Prostate gland (tissue), 2 donors: Measurements from ENCODE around the gene AFF2. TPM values are rescaled to one million over a fixed set of nuclear protein-coding genes. Genes with fewer than 3 reads are reported as not detected.

Experiments
- DNase-seq: peaks from one replicate; pipeline ENCODE4 v3.0.0-alpha.2; 2019; ENCODE audit warnings: low spot score
- H3K27ac ChIP-seq, 2 donors: fragments of 200-600 bp; sonication (generic); 2 replicates each; pipeline ENCODE4 v1.5.1; 2017 to 2019
- H3K27me3 ChIP-seq: fragments of 200-600 bp; sonication (generic); replicated peaks from 2 replicates; pipeline ENCODE4 v1.5.1; 2019; ENCODE audit not compliant: insufficient read depth
- H3K36me3 ChIP-seq, 2 donors: fragments of 200-600 bp; sonication (generic); 1 replicate in 1 of 2; 2 replicates in 1 of 2; pipeline versions ENCODE4 v1.5.1 to v1.8.1; 2017 to 2019
- H3K4me1 ChIP-seq: fragments of 200-600 bp; sonication (generic); replicated peaks from 2 replicates; pipeline ENCODE4 v1.5.1; 2019
- H3K4me3 ChIP-seq, 2 donors: fragments of 200-600 bp; sonication (generic); 2 replicates each; pipeline ENCODE4 v1.5.1; 2017 to 2019
- H3K9me3 ChIP-seq: fragments of 200-600 bp; sonication (generic); 2 replicates; pipeline ENCODE4 v1.5.1; 2017
- POLR2A ChIP-seq: fragments of 450-650 bp; IDR thresholded peaks from one replicate; pipeline ENCODE4 v1.6.1; 2016; ENCODE audit warnings: antibody characterized with exemption, mild to moderate bottlenecking
- POLR2AphosphoS5 ChIP-seq: sonication (generic); formaldehyde crosslinking; IDR thresholded peaks from one replicate; pipeline ENCODE4 v1.6.1; 2017; ENCODE audit warnings: antibody characterized with exemption
- WGBS: methylation state at CpG from one replicate; pipeline ENCODE4 v1.1.5; 2018; 5-methylcytosine and 5-hydroxymethylcytosine counted together
- intact Hi-C: fragments of 100-400 bp; cut with DNase I; formaldehyde crosslinking; loops from one replicate; pipeline ENCODE4 v1.14.2; 2022
- total RNA-seq, 2 donors: library from RNA; depleted of rRNA; stranded (reverse); fragments of >200 nt; gene quantifications; one replicate each; pipeline ENCODE4 v1.1.0, GENCODE V29; 2016
- TF ChIP-seq, protein P1 (sequence below), 4 experiments: fragments of 200-600 bp in 2 of 4; fragments of 450-650 bp in 2 of 4; sonication (generic) in 2 of 4; IDR thresholded peaks; 1 replicate in 3 of 4; 2 replicates in 1 of 4; pipeline ENCODE4 v1.5.1; 2016 to 2019; ENCODE audit warnings: antibody characterized with exemption in 4 of 4, mild to moderate bottlenecking in 2 of 4, moderate library complexity in 2 of 4

AFF2 gene
- total RNA-seq, 2 donors from 2014 or later = 0.27 to 22.2 TPM

DNA sequence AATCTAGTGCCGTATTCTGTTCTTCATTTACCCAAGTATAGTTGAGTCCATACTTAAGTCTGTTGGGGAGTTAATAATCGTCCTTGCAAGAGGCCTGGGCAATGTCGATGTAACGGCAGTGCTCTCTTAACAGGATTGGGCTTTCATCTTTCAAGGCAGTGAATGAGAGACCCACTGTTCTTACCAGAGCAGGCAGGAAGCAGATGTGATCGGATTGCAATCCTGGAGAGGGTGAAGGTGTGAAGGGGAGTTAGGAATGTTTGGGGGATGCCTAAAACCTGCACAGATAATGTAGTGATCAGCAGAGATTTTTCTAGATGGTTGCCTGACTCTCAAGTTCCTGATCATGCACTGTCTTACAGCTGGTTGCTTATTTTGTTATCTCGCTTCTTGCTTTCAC is 308.4 kb downstream of the AFF2 start:
- no peak for DNase-seq
- Histone ChIP-seq H3K27me3 (no peaks in the 10 kb centered on the region), H3K4me3 (no peak overlapping the region), H3K27ac (no peak overlapping the region), H3K9me3 (no peaks in the 10 kb centered on the region), H3K36me3 (no peaks in the 10 kb centered on the region), H3K4me1 (no peaks in the 10 kb centered on the region)
- 71% methylated on average over 6 of the region's 6 CpGs for WGBS
- TF ChIP-seq POLR2AphosphoS5 (no peak), POLR2A (no peak)
- TF ChIP-seq, protein P1, sequence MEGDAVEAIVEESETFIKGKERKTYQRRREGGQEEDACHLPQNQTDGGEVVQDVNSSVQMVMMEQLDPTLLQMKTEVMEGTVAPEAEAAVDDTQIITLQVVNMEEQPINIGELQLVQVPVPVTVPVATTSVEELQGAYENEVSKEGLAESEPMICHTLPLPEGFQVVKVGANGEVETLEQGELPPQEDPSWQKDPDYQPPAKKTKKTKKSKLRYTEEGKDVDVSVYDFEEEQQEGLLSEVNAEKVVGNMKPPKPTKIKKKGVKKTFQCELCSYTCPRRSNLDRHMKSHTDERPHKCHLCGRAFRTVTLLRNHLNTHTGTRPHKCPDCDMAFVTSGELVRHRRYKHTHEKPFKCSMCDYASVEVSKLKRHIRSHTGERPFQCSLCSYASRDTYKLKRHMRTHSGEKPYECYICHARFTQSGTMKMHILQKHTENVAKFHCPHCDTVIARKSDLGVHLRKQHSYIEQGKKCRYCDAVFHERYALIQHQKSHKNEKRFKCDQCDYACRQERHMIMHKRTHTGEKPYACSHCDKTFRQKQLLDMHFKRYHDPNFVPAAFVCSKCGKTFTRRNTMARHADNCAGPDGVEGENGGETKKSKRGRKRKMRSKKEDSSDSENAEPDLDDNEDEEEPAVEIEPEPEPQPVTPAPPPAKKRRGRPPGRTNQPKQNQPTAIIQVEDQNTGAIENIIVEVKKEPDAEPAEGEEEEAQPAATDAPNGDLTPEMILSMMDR (IDR thresholded peaks at IDR 0.05) = no peak
- intact Hi-C loops = no loop called here

DNA sequence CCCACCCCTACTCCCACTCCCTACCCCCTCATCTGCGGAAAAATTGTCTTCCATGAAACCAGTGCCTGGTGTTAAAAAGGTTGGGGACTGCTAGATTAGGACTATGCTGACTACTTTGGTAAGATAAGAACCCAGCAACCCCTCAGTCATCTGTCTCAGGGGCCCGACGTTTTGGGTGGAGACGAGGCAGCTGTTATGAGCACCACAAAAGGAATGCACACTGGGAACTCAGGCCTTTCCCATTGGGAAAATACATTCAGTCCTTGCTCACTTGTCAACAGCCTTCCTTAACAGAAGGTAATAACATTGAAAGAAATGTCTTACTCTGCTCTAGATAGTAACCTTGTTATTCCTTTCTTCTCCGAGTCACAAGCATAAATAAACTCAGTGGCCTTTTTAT is 310.8 kb downstream of the AFF2 start:
- WGBS = 65% methylated on average over 5 of the region's 5 CpGs
- H3K9me3 ChIP-seq = no peaks in the 10 kb centered on the region
- H3K4me3 ChIP-seq = no peak overlapping the region
- no peaks in the 10 kb centered on the region for H3K36me3 ChIP-seq
- no peaks in the 10 kb centered on the region for H3K4me1 ChIP-seq
- no peak for TF ChIP-seq POLR2AphosphoS5
- no peak for TF ChIP-seq POLR2A
- TF ChIP-seq, protein P1 (IDR thresholded peaks at IDR 0.05) = no peak
- H3K27ac ChIP-seq = no peak overlapping the region
- intact Hi-C loops = no loop called here
- no peaks in the 10 kb centered on the region for H3K27me3 ChIP-seq
- DNase-seq = no peak

DNA sequence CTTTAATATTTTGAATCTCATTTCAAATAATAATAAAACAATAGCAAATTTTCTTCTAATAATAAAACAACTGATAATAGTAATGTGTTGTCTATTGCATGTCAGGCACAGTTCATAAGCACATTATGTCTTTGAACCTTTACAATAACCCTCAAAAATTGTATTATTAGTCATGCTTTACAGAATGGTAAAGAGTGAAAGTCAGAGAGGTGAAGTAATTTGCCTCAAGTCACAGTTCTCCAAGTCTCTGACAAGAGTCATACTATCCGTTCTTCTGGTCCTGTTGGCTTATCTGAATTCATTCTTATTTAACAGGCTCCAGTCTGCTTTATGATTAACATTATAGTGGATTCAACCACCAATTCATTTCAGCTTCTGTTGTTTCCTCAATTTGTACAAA is 313.0 kb downstream of the AFF2 start:
- Histone ChIP-seq H3K36me3 (no peaks in the 10 kb centered on the region), H3K4me3 (no peak overlapping the region), H3K9me3 (no peaks in the 10 kb centered on the region), H3K27ac (no peak overlapping the region), H3K4me1 (no peaks in the 10 kb centered on the region), H3K27me3 (no peaks in the 10 kb centered on the region)
- no peak for TF ChIP-seq POLR2A
- TF ChIP-seq, protein P1 (IDR thresholded peaks at IDR 0.05) = no peak
- TF ChIP-seq POLR2AphosphoS5 = no peak
- 93% methylated on average over 1 of the region's 1 CpG for WGBS
- no peak for DNase-seq
- intact Hi-C loops = no loop called here

DNA sequence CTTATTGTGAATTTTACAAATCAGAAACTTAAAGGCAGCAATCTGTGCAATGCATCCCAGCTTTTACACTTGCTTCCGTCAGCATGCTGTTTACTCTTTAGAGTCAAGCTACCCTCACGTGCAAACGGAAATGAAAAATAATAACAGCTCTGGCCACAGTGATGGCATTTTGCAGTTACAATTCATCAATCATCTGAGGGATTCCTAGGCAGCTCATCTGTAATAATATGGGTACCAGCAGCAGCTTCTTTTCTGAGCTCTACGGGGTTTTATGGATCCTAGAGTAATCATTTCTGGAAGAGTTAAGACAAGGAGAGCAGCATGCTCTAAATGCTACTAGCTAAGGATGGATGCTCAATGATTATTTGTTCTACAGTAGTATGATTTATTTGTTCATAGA is 313.6 kb downstream of the AFF2 start:
- WGBS = 89% methylated on average over 4 of the region's 4 CpGs
- Histone ChIP-seq H3K27me3 (no peaks in the 10 kb centered on the region), H3K4me3 (no peak overlapping the region), H3K4me1 (no peaks in the 10 kb centered on the region), H3K9me3 (no peaks in the 10 kb centered on the region), H3K36me3 (no peaks in the 10 kb centered on the region), H3K27ac (no peak overlapping the region)
- TF ChIP-seq POLR2AphosphoS5 (no peak), POLR2A (no peak)
- TF ChIP-seq, protein P1 (IDR thresholded peaks at IDR 0.05) = no peak
- intact Hi-C loops = no loop called here
- DNase-seq = no peak

DNA sequence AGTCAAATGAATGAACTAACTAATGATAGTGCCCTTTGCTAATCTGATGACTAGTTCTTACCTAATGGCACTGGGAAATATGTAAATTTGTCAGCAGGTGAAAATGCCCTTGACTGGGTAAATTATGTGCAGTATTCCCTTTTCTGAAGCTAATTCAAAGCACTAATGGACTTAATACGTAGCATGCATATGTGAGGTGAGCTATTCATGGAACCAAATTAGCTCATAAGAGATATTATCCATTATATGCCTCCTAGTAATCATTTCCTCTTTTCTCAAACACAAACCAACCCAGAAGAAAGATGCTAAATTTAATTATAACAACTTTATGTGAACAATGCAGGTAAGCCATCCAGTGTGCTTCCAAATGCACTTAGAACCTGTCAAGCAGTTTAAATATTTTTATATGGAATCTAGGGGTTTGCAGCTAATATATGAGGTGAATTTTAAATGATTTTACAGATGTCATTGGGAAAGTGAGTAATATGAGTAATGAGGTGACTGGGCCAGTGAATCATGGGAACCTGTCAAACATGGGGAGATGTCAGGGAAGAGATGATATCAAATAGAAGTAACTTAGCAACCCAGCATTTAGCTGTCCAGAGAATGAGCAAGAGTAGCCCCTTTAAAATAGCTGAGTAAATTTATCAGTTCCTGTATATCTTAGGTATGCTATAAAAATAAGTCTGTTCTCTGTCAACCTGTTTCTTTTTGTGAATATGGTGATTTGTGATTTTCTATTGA is 315.0 kb downstream of the AFF2 start:
- no peak for TF ChIP-seq POLR2AphosphoS5
- H3K27ac ChIP-seq = no peak overlapping the region
- H3K36me3 ChIP-seq = no peaks in the 10 kb centered on the region
- no peaks in the 10 kb centered on the region for H3K4me1 ChIP-seq
- no peak for DNase-seq
- no peaks in the 10 kb centered on the region for H3K9me3 ChIP-seq
- H3K4me3 ChIP-seq = no peak overlapping the region
- intact Hi-C loops = no loop called here
- no peaks in the 10 kb centered on the region for H3K27me3 ChIP-seq
- WGBS = 67% methylated on average over 1 of the region's 1 CpG
